A549 (cell line): ENCODE measurements around the gene SAXO2.
"Not testable (repeated sequence)": the region's sequence is repeated elsewhere in the genome, so short reads cannot be mapped to it uniquely, and the experiment has no call there.

ENCODE experiments used
- CTCF ChIP-seq: fragments of >200 bp; sonication (Bioruptor Twin); formaldehyde crosslinking; IDR thresholded peaks from 3 replicates; pipeline ENCODE4 v1.5.1; 2016
- KDM1A ChIP-seq: fragments of 200-600 bp; sonication (generic); IDR thresholded peaks from 2 replicates; pipeline ENCODE4 v1.6.1; 2016; ENCODE audit warnings: low read depth, mild to moderate bottlenecking
- KDM5A ChIP-seq: fragments of 200-600 bp; sonication (generic); IDR thresholded peaks from 2 replicates; pipeline ENCODE4 v1.6.1; 2016; ENCODE audit warnings: antibody characterized with exemption, mild to moderate bottlenecking
- MAZ ChIP-seq: fragments of 150-350 bp; IDR thresholded peaks from 2 replicates; pipeline ENCODE4 v1.6.1; 2014; ENCODE audit warnings: antibody characterized with exemption, low read depth, low read length, borderline replicate concordance
- NFE2L2 ChIP-seq: fragments of 150-350 bp; conservative IDR thresholded peaks from 2 replicates; pipeline ENCODE4 v1.6.1; 2014; ENCODE audit warnings: low read length
- POLR2A ChIP-seq: IDR thresholded peaks from 2 replicates; pipeline ENCODE4 v1.6.1; 2012; ENCODE audit warnings: mild to moderate bottlenecking, low read length
- RAD21 ChIP-seq, 2 experiments: fragments of >200 bp in 1 of 2; sonication (Bioruptor Twin) in 1 of 2; formaldehyde crosslinking in 1 of 2; IDR thresholded peaks in 1 of 2; conservative IDR thresholded peaks in 1 of 2; 2 replicates in 1 of 2; 3 replicates in 1 of 2; pipeline ENCODE4 v1.6.1; 2012 to 2018; ENCODE audit warnings: inconsistent platforms in 1 of 2
- RFX5 ChIP-seq: fragments of 450-650 bp; IDR thresholded peaks from 2 replicates; pipeline ENCODE4 v1.7.1; 2014; ENCODE audit warnings: antibody characterized with exemption, mild to moderate bottlenecking, moderate library complexity
- SREBF2 ChIP-seq: fragments of 450-650 bp; IDR thresholded peaks from 2 replicates; pipeline ENCODE4 v1.6.1; 2014; ENCODE audit warnings: mild to moderate bottlenecking, moderate library complexity
- ZC3H11A ChIP-seq: fragments of 450-650 bp; IDR thresholded peaks from 2 replicates; pipeline ENCODE4 v1.6.1; 2014; ENCODE audit warnings: antibody characterized with exemption, mild to moderate bottlenecking
- ZFP36 ChIP-seq: fragments of 450-650 bp; IDR thresholded peaks from 2 replicates; pipeline ENCODE4 v1.6.1; 2014; ENCODE audit warnings: borderline replicate concordance; ENCODE audit not compliant: partially characterized antibody

GRCh38 chr15:82286475-82286874 lies 23.9 kb downstream of the SAXO2 start:
- TF ChIP-seq RAD21 (conservative IDR thresholded peaks at IDR 0.05 in 1 of 2, IDR thresholded peaks at IDR 0.05 in 1 of 2); POLR2A; RFX5; CTCF; KDM1A; SREBF2; ZFP36; MAZ; KDM5A; NFE2L2; ZC3H11A: not testable (repeated sequence)
